ENCODE measurements around the gene LIF. TPM values are rescaled to one million over a fixed set of nuclear protein-coding genes. Genes with fewer than 3 reads are reported as not detected.
A peak's percentile ranks its signal among the peaks of the same experiment; 100 is the strongest.

The LIF gene
- polyA plus RNA-seq, 4 donors, result 3.0 to 27.9 (median 6.0) TPM

- no peaks in the 10 kb centered on the region for H3K27me3 ChIP-seq (ENCODE audit: control insufficient read depth in 3 of 3, insufficient read depth in 3 of 3, low read length in 3 of 3)
- no peak overlapping the region for H3K4me3 ChIP-seq (ENCODE audit: low read depth in 1 of 3, low read length in 3 of 3)
- no peaks in the 10 kb centered on the region for H3K9me3 ChIP-seq (ENCODE audit: control insufficient read depth in 2 of 2, insufficient read depth in 1 of 2, low read depth in 1 of 2, low read length in 1 of 2)
- DNase-seq (peak in 1 of 2 donors; percentile 48), FAIRE-seq (no peak)
- peaks cover 9 to 63% (median 18%) of the 10 kb centered on the region in 3 donors for H3K36me3 ChIP-seq (ENCODE audit: control insufficient read depth in 3 of 3, insufficient read depth in 2 of 3, low read depth in 1 of 3, low read length in 3 of 3)
- WGBS, 3 donors, result 71 to 83% (median 73%) methylated on average over 12 to 13 of the region's 13 CpGs
- peak overlapping the region; percentile 25 to 65 (median 27) for H3K27ac ChIP-seq (ENCODE audit: low read depth in 1 of 3, low read length in 2 of 3)
- peaks cover 0 to 32% (median 3%) of the 10 kb centered on the region in 3 donors for H3K4me1 ChIP-seq (ENCODE audit: control insufficient read depth in 3 of 3, insufficient read depth in 2 of 3, low read depth in 1 of 3, low read length in 2 of 3)
Measured at GRCh38 chr22:30291058-30291892, 44.7 kb upstream of the LIF start.

GRCh38 chr22:30290342-30291057 is 43.9 kb upstream of the LIF start:
- Histone ChIP-seq H3K27ac (ENCODE audit: low read depth in 1 of 3, low read length in 2 of 3) (peak overlapping the region; percentile 2 to 65 (median 26)), H3K36me3 (ENCODE audit: control insufficient read depth in 3 of 3, insufficient read depth in 2 of 3, low read depth in 1 of 3, low read length in 3 of 3) (peaks cover 5 to 62% (median 18%) of the 10 kb centered on the region in 3 donors), H3K9me3 (ENCODE audit: control insufficient read depth in 2 of 2, insufficient read depth in 1 of 2, low read depth in 1 of 2, low read length in 1 of 2) (no peaks in the 10 kb centered on the region), H3K4me1 (ENCODE audit: control insufficient read depth in 3 of 3, insufficient read depth in 2 of 3, low read depth in 1 of 3, low read length in 2 of 3) (peaks cover 0 to 33% (median 3%) of the 10 kb centered on the region in 3 donors), H3K27me3 (ENCODE audit: control insufficient read depth in 3 of 3, insufficient read depth in 3 of 3, low read length in 3 of 3) (no peaks in the 10 kb centered on the region), H3K4me3 (ENCODE audit: low read depth in 1 of 3, low read length in 3 of 3) (no peak overlapping the region)
- 39 to 65% (median 45%) methylated on average over 3 of the region's 3 CpGs for WGBS, 3 donors
- DNase-seq (no peak), FAIRE-seq (no peak)

DNA sequence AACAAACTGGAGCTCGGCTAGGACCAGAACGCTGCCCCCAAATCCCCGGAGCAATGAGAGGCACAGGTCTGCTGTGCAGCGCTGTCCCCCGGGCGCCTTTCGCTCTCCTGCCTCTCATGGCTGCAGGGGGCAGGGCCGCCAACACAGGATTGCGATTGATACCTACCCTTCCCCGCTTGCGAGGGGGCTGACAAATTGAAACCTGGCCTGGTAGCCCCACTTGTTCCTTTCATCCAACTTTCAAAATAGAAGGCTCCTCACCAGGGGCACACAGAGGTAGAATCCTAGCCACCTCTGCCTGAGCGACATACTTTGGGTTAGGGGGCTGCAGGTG is 43.4 kb upstream of the LIF start:
- Histone ChIP-seq H3K27me3 (ENCODE audit: control insufficient read depth in 3 of 3, insufficient read depth in 3 of 3, low read length in 3 of 3) (no peaks in the 10 kb centered on the region), H3K4me3 (ENCODE audit: low read depth in 1 of 3, low read length in 3 of 3) (peak overlapping the region in 2 of 3 donors; percentile 70 to 79), H3K27ac (ENCODE audit: low read depth in 1 of 3, low read length in 2 of 3) (peak overlapping the region in 2 of 3 donors; percentile 26 to 65), H3K36me3 (ENCODE audit: control insufficient read depth in 3 of 3, insufficient read depth in 2 of 3, low read depth in 1 of 3, low read length in 3 of 3) (peaks cover 4 to 62% (median 18%) of the 10 kb centered on the region in 3 donors), H3K4me1 (ENCODE audit: control insufficient read depth in 3 of 3, insufficient read depth in 2 of 3, low read depth in 1 of 3, low read length in 2 of 3) (peaks cover 0 to 38% (median 3%) of the 10 kb centered on the region in 3 donors), H3K9me3 (ENCODE audit: control insufficient read depth in 2 of 2, insufficient read depth in 1 of 2, low read depth in 1 of 2, low read length in 1 of 2) (no peaks in the 10 kb centered on the region)
- FAIRE-seq (no peak), DNase-seq (no peak)
- WGBS, 3 donors, result 19 to 44% (median 28%) methylated on average over 12 of the region's 12 CpGs

- Histone ChIP-seq H3K4me3 (ENCODE audit: low read depth in 1 of 3, low read length in 3 of 3) (peak within 1 kb of the TSS; percentile 66 to 79 (median 70)), H3K4me1 (ENCODE audit: control insufficient read depth in 3 of 3, insufficient read depth in 2 of 3, low read depth in 1 of 3, low read length in 2 of 3) (peaks cover 0 to 44% (median 3%) of the 10 kb centered on the region in 3 donors), H3K27ac (ENCODE audit: low read depth in 1 of 3, low read length in 2 of 3) (peak within 1 kb of the TSS; percentile 2 to 75 (median 73)), H3K9me3 (ENCODE audit: control insufficient read depth in 2 of 2, insufficient read depth in 1 of 2, low read depth in 1 of 2, low read length in 1 of 2) (no peaks in the 10 kb centered on the region), H3K27me3 (ENCODE audit: control insufficient read depth in 3 of 3, insufficient read depth in 3 of 3, low read length in 3 of 3) (no peaks in the 10 kb centered on the region), H3K36me3 (ENCODE audit: control insufficient read depth in 3 of 3, insufficient read depth in 2 of 3, low read depth in 1 of 3, low read length in 3 of 3) (peaks cover 4 to 62% (median 12%) of the 10 kb centered on the region in 3 donors)
- WGBS, 3 donors, result 0 to 1% (median 1%) methylated on average over 45 to 85 of the region's 85 CpGs
- no peak for FAIRE-seq
- DNase-seq, result peak; percentile 96 to 98
Measured at GRCh38 chr22:30289141-30289979, 42.8 kb upstream of the LIF start, which contains the start of gene CASTOR1. TSS of gene CASTOR1 (minus strand) at chr22:30289505. CDS start at chr22:30289497, 8 bp downstream.

GRCh38 chr22:30288419-30289140 is 42.0 kb upstream of the LIF start:
- Histone ChIP-seq H3K4me3 (ENCODE audit: low read depth in 1 of 3, low read length in 3 of 3) (peak overlapping the region; percentile 66 to 79 (median 70)), H3K27me3 (ENCODE audit: control insufficient read depth in 3 of 3, insufficient read depth in 3 of 3, low read length in 3 of 3) (no peaks in the 10 kb centered on the region), H3K36me3 (ENCODE audit: control insufficient read depth in 3 of 3, insufficient read depth in 2 of 3, low read depth in 1 of 3, low read length in 3 of 3) (peaks cover 2 to 57% (median 4%) of the 10 kb centered on the region in 3 donors), H3K27ac (ENCODE audit: low read depth in 1 of 3, low read length in 2 of 3) (peak overlapping the region in 2 of 3 donors; percentile 73 to 75), H3K4me1 (ENCODE audit: control insufficient read depth in 3 of 3, insufficient read depth in 2 of 3, low read depth in 1 of 3, low read length in 2 of 3) (peaks cover 0 to 51% (median 3%) of the 10 kb centered on the region in 3 donors), H3K9me3 (ENCODE audit: control insufficient read depth in 2 of 2, insufficient read depth in 1 of 2, low read depth in 1 of 2, low read length in 1 of 2) (no peaks in the 10 kb centered on the region)
- WGBS, 3 donors, result 16 to 18% (median 17%) methylated on average over 26 to 27 of the region's 27 CpGs
- peak in 1 of 2 donors; percentile 62 for DNase-seq
- no peak for FAIRE-seq

- peak; percentile 77 to 87 for DNase-seq
- H3K27me3 ChIP-seq (ENCODE audit: control insufficient read depth in 3 of 3, insufficient read depth in 3 of 3, low read length in 3 of 3), result no peaks in the 10 kb centered on the region
- no peaks in the 10 kb centered on the region for H3K9me3 ChIP-seq (ENCODE audit: control insufficient read depth in 2 of 2, insufficient read depth in 1 of 2, low read depth in 1 of 2, low read length in 1 of 2)
- no peak for FAIRE-seq
- H3K4me1 ChIP-seq (ENCODE audit: control insufficient read depth in 3 of 3, insufficient read depth in 2 of 3, low read depth in 1 of 3, low read length in 2 of 3), result peaks cover 0 to 57% (median 3%) of the 10 kb centered on the region in 3 donors
- 4 to 10% (median 5%) methylated on average over 5 of the region's 5 CpGs for WGBS, 3 donors
- peak overlapping the region in 2 of 3 donors; percentile 7 to 15 for H3K27ac ChIP-seq (ENCODE audit: low read depth in 1 of 3, low read length in 2 of 3)
- peaks cover 0 to 54% (median 0%) of the 10 kb centered on the region in 3 donors for H3K36me3 ChIP-seq (ENCODE audit: control insufficient read depth in 3 of 3, insufficient read depth in 2 of 3, low read depth in 1 of 3, low read length in 3 of 3)
- H3K4me3 ChIP-seq (ENCODE audit: low read depth in 1 of 3, low read length in 3 of 3), result no peak overlapping the region
Measured at GRCh38 chr22:30287648-30288418, 41.3 kb upstream of the LIF start.

Measured in small intestine (tissue), 7 donors.